ENCODE data around the gene RGS3. TPM values are rescaled to one million over a fixed set of nuclear protein-coding genes. Genes with fewer than 3 reads are reported as not detected.

RGS3 gene
- polyA plus RNA-seq, 5 donors = 65.3 to 82.9 (median 75.8) TPM

- DNase-seq = no peak
Observed at GRCh38 chr9:113570749-113571711, 107.5 kb downstream of the RGS3 start.

GRCh38 chr9:113572076-113572861 is 108.7 kb downstream of the RGS3 start:
- no peak for DNase-seq

- no peak for DNase-seq
Observed at GRCh38 chr9:113573046-113573958, 109.8 kb downstream of the RGS3 start.

GRCh38 chr9:113573959-113574352 is 110.4 kb downstream of the RGS3 start:
- no peak for DNase-seq

GRCh38 chr9:113574441-113575262 is 111.1 kb downstream of the RGS3 start:
- no peak for DNase-seq

- DNase-seq = no peak
Observed at GRCh38 chr9:113577525-113578261, 114.2 kb downstream of the RGS3 start.

- no peak for DNase-seq
Observed at GRCh38 chr9:113578279-113578865, 114.8 kb downstream of the RGS3 start.

GRCh38 chr9:113578882-113579282 is 115.4 kb downstream of the RGS3 start:
- no peak for DNase-seq

- no peak for DNase-seq
Observed at GRCh38 chr9:113579283-113580040, 115.9 kb downstream of the RGS3 start.

GRCh38 chr9:113580041-113580953 is 116.8 kb downstream of the RGS3 start:
- peak; percentile 71 to 73 for DNase-seq

GRCh38 chr9:113580954-113581311 is 117.4 kb downstream of the RGS3 start:
- DNase-seq = no peak

GRCh38 chr9:113581865-113582697 is 118.6 kb downstream of the RGS3 start:
- peak in 1 of 2 donors; percentile 65 for DNase-seq

GRCh38 chr9:113582698-113583200 is 119.2 kb downstream of the RGS3 start:
- no peak for DNase-seq

- no peak for DNase-seq
Observed at GRCh38 chr9:113583511-113584427, 120.2 kb downstream of the RGS3 start.

- no peak for DNase-seq
Observed at GRCh38 chr9:113584428-113585084, 121.0 kb downstream of the RGS3 start.

Measured in right lung (tissue), 5 donors.